GM19025 (cell line): Measurements from ENCODE around the gene LGMN.

Experiments
- ATAC-seq: cut with Tn5 transposase; IDR thresholded peaks from one replicate; pipeline ENCODE4 v1.9.1; 2021; ENCODE audit warnings: mild to moderate bottlenecking, low read depth, moderate library complexity; ENCODE audit not compliant: unreplicated experiment

Gene LGMN

DNA sequence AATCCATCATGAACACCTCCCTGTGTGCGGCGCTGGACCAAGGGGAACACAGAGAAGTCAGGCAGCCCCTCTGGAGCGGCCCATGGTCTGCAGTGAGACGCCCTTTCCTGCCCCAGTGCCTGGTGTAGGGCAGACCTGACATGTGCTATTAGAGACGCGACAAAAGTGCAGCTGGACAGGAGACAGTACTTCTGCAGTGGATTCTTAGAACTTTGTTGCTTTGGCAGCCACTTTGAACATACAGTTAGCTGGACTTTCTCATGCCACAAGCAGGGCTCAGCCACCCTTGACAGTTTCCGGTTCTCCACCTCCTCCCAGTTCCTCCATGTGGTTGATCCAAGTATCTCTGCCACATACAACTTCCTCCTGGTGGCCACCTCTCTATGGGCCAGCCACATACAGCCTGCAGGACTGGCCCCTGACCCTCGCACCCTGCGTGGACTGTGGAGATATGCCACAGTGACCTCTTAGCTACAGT lies 45.9 kb downstream of the LGMN start:
- ATAC-seq, result no peak

DNA sequence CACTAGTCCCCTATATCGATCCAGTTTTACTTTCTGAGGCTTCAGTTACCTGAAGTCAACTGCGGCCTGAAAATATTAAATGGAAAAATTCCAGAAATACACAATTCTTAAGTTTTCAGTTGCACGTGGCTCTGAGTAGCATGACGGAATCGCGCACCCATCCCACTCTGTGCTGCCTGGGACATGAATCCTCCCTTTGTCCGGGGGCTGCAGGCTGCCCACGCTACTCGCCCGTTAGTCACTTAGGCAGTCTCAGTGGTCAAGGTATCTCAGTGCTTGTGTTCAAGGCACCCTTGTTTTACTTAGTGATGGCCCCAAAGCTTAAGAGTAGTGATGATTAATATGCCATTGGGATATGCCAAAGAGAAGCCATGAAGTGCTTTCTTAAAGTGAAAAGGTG lies 46.6 kb downstream of the LGMN start:
- ATAC-seq, result no peak

- ATAC-seq, result no peak
These were observed 50.0 kb downstream of the LGMN start for GRCh38 chr14:92698393-92698792.

DNA sequence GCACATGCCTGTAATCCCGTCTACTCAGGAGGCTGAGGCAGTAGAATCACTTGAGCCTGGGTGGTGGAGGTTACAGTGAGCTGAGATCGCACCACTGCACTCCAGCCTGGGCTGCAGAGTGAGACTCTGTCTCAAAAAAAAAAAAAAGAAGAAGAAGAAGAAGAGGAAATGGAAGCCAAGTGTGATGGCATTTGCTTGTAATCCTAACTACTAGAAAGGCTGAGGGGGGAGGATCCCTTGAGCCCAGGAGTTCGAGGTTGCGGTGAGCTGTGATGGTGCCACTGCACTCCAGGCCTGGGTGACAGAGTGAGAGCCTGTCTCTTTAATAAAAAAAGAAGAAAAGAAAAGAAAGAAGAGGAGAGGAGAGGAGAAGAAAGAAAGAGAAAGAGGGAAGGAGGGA lies 52.1 kb downstream of the LGMN start:
- no peak for ATAC-seq

GRCh38 chr14:92695562-92695961 lies 52.9 kb downstream of the LGMN start:
- no peak for ATAC-seq

GRCh38 chr14:92694807-92695206 lies 53.6 kb downstream of the LGMN start:
- no peak for ATAC-seq

- no peak for ATAC-seq
These were observed 54.2 kb downstream of the LGMN start for GRCh38 chr14:92693998-92694795.

DNA sequence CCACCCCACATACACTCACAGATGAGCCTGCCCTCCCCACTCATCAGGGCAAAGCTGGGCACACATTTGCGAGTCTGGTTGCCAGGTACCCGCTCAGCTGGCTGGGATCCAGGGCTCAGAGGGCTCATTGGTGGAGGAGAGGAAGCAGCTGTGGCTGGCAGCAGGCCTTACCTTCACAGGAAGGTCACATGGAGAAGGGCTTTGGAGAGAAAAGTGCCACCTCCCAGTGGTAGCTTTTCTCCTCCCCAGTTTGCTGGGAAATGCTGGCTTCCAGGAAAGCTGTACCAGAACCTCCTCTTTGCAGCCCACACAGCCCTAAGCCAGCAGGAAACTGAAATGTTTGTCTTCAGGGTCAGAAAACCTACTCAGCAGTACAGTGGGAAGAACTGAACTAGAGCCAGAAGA lies 55.6 kb downstream of the LGMN start:
- no peak for ATAC-seq

DNA sequence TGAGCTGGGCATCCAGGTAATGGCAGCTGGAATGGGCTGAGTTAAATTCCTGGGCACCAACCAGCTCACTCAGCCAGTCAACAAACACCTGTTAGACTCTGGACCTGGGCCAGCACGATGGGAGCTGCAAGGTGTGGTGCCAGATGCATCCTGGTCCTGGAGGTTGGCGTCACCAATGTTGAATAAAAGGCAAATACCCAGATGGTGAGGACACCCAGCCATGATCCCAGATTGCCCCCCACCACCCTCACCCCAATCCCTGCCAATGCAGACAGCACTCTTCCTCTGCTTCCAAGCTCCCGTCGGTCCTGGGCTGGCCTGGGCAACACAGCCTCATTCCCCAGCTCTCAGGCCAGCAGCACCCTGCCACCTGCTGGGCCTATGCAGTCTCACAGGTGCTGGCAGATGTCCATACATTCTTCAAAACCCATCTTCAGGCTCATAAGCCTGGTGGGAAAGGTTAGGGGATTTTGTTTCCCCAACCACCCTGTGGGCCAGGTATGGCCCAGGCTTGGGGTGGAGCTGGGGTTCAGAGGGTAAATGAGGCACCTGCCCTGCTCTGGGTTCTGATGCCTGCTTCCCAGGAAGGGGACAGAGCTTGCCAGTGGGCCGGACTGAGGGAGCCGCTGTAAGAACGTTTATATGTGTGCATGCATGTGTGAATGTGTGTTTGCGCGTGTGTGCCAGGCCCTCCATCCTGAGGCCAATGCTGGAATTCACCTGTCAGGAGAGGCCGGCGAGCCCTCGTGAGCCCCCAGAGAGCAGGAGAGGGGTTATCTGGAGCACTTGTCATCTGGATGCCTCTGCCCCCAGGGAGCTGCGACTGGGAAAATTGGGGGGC lies 58.0 kb downstream of the LGMN start:
- ATAC-seq, result no peak

DNA sequence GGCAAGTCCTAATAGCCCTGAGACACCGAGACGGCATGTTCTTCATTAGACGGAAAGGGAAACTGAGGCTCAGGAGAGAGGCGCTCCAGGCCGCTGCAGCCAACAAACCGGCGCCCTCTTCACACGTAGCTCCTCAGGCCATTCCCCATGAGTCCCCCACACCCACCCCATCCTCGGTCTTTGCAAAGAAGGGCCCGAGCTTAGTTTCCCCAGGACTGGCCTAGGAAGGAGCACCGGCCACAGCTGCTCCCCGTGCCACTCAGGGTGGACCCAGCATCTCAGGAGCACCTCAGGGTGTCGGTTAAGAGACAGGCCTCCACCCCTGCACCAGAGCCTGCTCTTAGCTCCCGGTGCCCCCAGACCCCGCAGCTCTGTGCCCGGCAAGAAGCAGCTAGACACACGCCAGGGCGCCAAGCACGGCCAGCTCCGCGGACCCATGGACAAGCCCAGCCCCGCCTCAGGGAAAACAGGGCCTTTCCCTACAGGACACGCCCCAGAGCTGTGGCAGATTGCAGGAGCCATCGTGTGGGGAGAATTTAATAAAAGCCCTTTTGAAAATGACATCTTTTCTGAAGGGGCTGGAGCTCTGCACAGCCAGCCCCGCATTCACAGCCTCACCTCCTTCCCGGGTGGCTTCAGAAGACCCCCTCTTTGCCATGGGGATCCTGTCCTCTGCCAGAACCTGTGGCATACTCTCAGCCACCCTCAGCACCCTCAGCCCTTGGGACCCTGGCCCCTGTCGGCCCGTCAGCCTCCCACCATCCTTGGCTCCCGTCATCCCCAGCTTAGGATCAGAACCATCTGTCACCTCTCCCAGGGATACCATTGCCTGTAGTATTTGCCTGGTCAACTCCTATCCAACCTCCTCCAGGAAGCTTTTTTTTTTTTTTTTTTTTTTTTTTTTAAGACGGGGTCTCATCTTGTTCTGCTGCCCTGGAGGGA lies 59.7 kb downstream of the LGMN start:
- no peak for ATAC-seq

DNA sequence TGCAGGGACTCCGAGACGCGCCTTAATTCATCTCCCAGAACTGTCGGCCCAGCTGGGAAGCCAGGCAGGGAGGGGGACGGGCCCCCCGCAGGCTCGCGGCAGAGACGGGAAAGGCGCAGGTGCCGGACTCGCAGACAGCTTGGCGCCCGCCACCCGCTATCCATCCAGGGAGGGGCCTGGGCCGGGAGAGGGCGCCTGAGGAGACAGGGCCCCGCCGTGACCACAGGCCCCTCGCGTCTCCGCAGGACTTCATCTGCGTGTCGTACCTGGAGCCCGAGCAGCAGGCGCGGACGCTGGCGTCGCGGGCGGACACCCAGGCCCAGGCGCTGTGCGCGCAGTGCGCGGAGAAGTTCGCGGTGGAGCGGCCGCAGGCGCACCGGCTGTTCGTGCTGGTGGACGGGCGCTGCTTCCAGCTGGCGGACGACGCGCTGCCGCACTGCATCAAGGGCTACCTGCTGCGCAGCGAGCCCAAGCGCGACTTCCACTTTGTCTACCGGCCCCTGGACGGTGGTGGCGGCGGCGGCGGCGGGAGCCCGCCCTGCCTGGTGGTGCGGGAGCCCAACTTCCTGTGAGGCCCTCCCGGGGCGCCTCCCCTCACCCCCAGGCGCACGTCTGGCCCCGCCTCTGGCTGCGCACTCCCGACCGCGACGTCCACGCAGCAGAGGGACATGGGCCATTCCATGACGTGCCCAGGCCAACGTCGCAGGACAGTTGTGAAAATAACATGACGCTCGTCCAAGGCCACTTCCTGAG lies 60.6 kb downstream of the LGMN start:
- no peak for ATAC-seq

DNA sequence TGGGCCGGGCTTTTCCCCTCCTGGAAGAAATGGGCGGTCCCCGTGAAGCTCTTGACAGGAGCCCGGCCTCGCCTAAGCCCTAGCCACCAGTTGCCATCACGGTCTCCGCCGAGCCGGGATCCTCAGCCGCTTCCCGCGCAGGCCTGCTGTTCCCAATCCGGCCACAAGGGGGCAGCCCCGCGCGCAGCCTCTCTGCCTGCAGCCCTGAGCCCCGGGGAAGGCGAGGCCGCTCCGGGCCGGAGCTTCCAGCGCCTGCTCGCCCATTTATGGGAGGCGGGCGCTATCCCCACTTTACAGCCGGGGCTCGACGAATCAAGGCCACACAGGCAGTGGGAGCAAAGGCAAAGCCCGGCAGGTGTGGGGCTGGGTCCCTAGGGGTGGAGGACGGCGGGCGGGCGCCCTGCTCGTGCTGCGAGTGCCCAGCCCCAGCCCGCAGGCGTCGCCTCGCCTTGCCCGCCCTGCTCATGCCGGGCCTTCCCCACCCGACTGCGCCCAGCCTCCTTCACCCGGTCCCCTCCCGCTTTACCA lies 61.5 kb downstream of the LGMN start:
- peak; percentile 57 for ATAC-seq

DNA sequence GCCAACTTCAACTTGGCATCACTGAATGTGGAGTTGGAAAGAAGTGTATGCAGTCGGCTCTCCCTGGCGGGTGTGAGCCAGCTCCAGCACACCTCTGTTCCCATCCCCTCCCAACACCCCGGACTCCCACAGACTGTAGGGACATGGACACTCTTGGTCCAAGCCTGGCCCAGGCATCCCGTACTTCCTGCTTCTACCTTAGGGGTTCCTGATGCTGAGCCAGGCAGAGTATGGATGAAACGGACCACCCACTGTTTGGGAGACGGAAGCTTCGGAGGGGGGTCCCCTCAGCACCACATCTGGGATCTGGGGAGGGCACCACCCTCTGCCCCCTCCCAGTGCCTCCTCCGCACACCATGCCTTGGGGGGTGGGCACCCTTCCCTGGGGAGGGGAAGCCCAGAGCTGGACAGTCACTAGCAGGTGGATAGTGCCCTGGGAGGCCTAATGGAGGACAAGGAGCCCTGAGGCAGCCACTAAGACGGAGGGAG lies 62.0 kb downstream of the LGMN start:
- peak; percentile 16 for ATAC-seq

- ATAC-seq, result no peak
These were observed 62.6 kb downstream of the LGMN start for GRCh38 chr14:92685784-92686355.

GRCh38 chr14:92684801-92685560 lies 63.4 kb downstream of the LGMN start:
- no peak for ATAC-seq

DNA sequence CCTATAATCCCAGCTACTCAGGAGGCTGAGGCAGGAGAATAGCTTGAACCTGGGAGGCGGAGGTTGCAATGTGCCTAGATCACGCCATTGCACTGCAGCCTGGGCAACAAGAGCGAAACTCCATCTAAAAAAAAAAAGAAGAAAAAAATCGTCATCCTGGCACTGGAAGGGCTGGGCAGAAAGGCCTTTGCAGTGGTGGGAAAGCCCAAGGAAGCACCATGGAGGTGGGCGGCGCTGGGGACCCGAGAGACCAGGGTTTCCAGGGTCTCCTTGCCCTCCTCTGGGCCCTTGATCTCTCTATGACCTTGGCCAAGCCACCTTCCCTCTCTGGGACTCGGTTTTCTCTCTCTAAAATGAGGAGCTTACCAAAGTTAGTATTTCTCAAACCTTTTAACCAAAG lies 65.4 kb downstream of the LGMN start:
- no peak for ATAC-seq

DNA sequence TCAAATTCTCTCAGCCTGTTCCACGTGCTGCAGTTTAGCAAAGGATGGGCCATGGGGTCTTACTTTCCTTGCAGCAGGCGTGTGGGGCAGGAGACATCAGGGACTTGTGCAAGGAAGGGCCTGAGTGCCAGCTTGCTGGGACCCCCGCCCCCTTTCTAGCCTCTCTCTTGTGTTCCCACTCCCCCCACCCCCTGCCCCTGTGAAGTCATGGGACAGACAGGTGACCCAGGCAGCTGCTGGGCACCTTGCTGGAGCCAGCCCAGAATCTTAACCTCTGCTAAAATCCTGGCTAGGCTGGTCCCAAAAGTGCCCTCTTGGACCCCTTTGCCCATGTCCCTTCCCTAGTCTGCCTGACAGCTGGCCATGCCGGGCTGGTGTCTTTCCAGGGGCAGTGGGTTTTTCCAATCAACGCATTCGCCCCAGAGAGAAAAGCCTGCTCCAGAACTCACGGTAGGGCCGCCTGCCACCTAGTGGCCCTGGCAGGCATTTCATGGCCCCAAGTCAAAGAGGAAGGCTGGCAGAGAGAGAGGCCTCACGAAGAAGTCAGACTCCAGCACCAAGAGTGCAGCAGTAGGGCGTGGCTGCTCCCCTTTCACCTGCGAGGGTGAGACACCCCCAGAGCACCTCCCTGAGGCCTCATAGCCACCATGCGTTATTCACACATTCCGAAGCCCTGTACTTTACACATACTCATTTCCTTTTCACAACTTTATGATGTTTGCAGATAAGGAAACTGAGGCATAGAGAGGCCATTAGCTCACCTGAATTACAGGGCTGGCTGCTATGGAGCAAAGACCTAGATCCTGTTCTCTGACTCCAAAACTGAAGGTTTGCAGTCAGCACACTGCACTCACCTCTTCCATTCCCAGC lies 67.4 kb downstream of the LGMN start:
- ATAC-seq, result no peak
